HG02588 (cell line): ENCODE measurements around the gene SYNE3.

Source experiments
- ATAC-seq: cut with Tn5 transposase; IDR thresholded peaks from one replicate; pipeline ENCODE4 v1.9.1; 2021; ENCODE audit warnings: mild to moderate bottlenecking, moderate library complexity; ENCODE audit not compliant: unreplicated experiment

Gene SYNE3

GRCh38 chr14:95476747-95477146, 39.7 kb downstream of the SYNE3 start:
- ATAC-seq = no peak

GRCh38 chr14:95475540-95476240, 40.8 kb downstream of the SYNE3 start:
- ATAC-seq = no peak

- ATAC-seq = no peak
These were observed 41.5 kb downstream of the SYNE3 start for GRCh38 chr14:95474941-95475340.

- ATAC-seq = no peak
These were observed 42.0 kb downstream of the SYNE3 start for GRCh38 chr14:95474486-95474885.

GRCh38 chr14:95472819-95473251, 43.6 kb downstream of the SYNE3 start:
- no peak for ATAC-seq

DNA sequence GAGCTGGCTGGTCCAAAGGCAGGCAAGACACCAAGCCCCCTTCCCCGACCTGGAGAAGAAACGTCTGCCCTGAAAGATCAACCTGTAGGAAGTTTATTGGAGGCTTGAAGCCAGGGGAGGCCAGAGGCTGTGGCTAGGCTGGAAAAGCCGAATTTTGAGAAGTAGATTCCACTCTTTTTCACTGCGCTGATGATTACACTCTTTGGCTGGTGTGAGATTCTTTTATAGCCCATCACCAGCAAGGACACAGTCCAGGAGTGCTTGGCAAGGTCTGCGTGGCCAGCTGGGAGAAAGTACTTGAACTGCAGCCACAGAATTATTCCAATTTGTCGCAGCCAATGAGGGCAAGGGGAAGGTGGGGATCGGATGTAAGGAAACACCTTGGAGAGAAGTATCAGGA, 45.0 kb downstream of the SYNE3 start:
- ATAC-seq = no peak

DNA sequence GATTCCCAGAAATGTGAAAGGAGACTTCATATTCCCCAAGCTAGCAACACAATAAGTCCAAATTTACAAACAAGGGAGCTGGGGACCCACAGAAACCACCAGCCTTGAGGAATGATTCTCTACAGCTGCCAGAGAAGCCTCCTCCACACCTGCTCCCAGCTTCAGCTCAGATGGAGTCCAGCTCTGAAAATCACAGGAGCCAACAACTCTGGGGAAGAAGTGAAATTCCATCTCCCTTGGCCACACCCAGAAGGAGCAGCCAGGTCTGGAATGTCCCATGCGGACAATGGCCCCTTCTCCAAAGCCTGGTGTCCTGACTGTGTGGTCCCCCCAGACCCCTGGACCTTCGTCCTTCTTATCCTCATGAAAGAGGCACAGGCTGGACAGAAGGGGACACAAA, 45.4 kb downstream of the SYNE3 start:
- ATAC-seq = no peak

- no peak for ATAC-seq
These were observed 47.3 kb downstream of the SYNE3 start for GRCh38 chr14:95469134-95469481.

- ATAC-seq = no peak
These were observed 47.9 kb downstream of the SYNE3 start for GRCh38 chr14:95468448-95469133.

- ATAC-seq = no peak
These were observed 48.8 kb downstream of the SYNE3 start for GRCh38 chr14:95467657-95468056.

DNA sequence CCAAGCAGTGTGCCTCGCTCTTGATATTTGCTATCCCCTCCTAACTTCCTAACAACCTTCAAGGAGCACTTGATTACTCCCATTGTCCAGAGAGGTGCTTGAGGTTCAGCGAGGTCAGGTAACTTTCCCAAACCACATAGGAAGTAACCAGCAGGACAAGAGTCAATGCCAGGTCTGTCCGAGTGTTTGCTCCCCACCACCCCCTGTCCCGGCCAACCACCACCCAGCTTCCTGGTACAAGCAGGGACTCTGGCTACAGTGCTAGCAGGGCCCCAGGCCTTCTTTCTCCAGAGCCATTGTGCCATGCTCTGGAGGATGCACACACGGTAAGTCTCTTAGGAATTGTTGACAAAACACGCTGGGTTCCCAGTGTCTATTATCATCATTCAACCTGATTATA, 49.2 kb downstream of the SYNE3 start:
- no peak for ATAC-seq
